ENCODE measurements around the gene ARFGAP2.
"Not testable (repeated sequence)": the region's sequence is repeated elsewhere in the genome, so short reads cannot be mapped to it uniquely, and the experiment has no call there.

The ARFGAP2 gene

DNA sequence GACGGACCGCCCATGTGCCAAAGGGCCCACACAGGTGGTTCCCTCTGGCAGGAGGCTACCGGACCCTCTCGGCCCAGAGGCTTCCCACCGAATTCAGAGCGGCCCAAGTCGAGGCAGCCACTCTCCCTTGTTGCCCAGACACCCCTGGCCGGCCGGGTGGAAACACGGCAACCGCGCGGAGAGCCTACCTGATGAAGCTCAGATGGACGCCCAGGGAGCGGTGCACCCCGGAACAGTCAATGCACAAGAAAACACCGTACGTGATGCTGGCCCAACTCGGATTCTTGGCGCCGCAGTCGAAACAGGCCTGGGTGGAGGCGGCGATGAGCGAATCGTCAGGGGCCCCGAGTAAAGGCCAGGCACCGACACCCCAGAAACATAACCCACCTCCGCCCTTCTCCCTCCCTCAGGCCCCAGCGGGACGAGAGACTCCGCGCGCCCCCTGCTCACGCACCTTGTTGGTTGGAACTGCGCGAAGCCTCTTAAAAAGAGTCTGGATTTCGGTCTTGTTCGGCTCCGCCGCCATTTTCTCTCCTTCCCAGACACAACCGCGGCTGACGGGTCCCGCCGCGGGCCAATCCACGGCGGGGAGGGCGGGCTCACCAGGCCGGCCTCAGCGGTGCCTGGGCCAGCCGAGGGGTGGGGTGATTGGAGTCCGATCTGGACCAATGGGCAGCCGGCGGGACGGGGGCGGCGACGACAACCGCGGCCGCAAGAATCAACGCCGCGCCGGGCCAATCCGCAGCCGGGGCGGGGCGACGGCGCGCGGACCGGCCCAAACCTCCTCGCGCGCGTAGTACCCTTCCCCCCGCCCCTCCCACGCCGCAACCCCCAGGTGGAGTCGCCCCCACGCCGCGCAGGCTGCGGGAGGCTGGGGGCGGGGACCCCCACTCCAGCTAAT, at the start of gene ARFGAP2:
ARFGAP2 (minus strand) TSS at position 552 of the 901 bp plus-strand sequence; CDS start at position 526, 26 bp downstream.
- peak; percentile 98 for DNase-seq

DNA sequence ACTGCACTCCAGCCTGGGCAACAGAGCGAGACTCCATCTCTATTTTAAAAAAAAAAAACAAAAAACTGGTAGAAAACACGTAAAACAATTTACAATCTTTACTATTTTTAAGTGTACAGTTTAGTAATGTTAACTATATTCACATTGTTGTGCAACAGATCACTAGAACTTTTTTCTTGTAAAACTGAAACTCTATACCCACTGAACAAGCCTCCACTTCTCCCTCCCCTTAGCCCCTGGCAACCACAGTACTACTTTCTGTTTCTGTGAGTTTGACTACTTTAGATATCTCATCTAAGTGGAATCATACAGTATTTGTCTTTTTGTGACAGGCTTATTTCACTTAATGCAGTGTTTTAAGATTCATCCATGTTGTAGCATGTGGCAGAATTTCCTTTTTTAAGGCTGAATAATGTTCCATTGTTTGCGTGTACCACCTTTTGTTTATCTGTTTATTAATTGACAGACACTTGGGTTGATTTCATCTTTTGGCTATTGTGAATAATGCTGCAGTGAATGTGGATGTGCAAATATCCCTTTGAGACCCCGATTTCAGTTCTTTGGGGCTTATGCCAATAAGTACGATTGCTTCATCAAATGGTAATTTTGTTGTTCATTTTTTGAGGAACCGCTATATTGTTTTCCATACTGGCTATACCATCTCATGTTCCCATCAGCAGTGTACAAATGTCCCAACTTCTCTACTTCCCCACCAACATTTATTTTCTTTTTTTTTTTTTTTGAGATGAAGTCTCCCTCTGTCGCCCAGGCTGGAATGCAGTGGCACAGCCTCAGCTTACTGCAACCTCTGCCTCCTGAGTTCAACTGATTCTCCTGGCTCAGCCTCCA, 49.1 kb upstream of the ARFGAP2 start:
- DNase-seq = no peak

DNA sequence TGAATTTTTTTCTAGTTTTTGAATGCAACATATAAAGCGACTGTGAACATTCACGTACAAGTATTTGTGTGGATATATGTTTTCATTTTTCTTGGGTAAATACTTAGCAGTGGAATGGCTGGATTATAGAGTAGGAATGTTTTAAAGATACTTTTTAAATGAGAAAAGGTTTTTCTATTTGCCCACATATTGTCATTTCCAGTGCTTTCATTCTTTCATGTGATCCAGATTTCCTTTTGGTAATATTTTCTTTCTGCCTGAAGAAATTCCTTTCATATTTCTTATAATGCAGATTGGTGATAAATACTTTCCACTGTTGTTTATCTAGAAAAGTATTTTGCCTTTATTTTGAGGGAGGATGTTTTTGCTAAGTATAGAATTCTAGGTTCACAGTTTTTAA, 46.0 kb upstream of the ARFGAP2 start:
- no peak for DNase-seq

DNA sequence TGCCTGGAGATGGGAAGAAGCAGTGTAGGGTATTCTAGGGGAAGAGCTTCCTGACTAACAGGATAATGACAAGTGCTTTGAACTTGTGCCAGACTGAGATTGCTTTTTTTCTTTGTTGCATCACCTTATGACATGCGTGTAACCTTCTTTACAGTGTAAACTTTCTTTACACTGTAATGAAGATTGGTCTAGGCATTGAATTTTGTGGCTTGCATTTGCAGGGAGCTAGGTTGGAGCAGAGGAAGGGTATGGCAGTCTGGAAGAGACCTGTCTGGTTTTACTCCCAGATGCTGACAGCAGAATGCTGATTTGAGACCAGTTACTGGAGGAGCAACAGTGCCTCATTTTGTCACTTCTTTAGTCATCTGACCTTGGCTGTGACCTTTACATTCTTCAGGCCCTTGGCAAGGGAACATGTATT, 43.7 kb upstream of the ARFGAP2 start:
- DNase-seq = no peak

DNA sequence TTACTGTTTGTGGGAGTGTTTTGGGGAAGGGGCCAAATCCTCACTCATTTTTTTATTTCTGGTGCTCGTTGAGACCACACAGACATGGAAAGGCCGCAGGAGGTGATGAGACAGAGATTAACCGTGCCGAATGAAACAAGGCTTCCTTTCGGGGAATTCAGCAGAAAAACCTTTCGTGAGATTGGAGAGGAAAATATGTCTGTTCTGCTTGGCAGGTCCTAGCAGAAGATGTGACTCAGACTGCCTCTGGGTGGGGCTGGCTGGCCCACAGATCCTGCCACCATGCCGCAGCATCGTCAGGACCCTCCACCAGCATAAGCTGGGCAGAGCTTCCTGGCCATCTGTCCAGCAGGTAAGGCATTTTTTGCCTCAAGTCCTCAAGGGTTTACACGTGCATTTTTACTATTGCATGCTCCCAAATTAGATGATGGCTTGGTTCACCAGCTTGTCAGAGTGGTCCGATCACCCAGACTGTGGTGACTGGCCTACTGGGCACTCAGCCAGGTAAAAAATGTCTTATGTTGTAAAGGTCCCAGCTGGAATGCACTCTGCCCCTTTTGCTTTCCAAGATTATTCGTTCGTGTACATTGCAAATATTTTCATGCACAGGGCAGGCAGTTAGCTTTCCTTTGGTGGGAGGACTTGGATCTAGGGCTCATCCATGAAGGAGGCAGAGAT, 39.6 kb upstream of the ARFGAP2 start:
- DNase-seq = no peak

DNA sequence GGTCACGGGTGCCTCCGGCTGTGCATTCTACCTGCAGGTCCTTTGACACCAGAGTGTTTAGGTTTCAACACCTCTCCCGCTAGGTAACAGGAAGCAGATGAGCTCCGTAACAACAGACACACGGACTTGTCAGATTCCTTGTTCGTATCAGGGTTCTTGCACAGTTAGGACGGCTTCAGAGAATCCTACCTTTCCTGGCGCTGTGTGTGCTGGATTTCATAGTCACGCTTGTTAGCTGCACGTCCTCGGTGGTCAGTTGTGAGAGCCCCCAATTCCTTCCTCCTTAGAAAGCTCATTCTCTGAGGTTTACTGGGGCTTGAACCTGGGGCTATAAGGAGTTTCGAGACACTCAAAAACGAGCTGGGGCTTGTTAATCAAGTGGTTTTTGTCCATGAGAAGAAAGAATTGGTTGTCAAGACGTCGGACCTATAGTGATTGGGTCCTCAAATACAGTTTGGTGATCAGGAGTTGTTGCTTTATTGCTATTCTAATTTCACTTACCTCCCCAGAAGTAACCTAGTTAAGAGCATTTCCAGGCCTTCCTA, 38.8 kb upstream of the ARFGAP2 start:
- DNase-seq = peak; percentile 47

DNA sequence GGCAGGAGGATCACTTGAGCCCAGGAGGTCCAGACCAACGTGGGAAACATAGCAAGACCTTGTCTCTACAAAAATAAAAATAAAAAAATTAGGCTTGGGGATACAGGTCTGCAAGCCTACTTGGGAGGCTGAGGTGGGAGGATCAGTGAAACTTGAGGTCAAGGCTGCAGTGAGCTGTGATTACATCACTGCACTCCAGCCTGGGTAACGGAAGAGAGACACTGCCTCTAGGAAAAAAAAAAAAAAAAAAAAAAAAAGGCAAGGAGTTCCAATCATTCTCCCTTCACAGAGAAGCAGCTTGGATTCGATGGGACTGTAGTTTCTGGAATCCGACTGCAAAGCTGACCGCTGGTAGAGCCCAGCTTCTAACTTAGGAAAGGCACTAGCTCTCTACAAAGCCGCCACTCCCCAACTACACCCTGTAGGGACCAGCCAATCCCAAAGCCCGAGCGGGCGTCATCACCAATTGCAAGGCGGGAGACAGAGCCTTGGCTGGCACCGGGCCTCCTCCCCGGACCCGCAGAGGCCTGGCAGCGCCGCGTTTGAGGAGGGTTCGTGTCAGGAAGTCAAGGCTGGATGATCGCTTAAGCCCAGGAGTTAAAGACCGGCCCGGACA, 37.4 kb upstream of the ARFGAP2 start:
- DNase-seq = peak; percentile 95

DNA sequence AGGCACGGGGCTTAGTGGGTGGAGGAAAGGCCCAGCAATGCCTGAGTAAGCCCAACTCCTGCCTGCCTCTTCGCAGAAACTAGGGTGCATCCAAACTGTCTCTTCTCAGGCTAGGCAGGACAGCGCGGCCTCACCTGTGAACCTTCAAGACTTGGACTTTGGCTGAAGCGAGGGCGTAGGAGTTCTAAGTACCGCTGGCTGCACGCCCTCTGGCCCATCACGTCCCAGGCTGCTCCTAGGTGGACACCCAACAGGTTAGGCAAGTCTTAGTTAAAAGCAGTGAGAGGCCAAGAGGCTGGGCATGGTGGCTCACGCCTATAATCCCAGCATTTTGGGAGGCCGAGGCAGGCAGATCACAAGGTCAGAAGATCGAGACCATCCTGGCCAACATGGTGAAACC, 36.3 kb upstream of the ARFGAP2 start:
- no peak for DNase-seq

DNA sequence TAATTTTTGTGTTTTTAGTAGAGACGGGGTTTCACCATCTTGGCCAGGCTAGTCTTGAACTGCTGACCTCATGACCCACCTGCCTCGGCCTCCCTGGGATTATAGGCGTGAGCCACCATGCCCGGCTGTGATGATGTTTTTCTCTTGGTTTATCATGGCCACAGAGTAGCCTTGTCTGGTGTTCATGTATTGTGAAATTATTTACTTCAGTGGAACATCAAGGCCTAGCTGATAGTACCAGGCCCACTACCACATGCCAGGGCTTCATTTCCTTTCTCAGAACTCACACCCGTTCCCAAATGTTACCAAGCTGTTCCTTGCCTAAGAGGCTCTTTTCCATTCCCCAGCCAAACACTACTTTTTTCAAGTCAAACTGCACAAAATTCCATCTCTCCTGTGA, 31.9 kb upstream of the ARFGAP2 start:
- DNase-seq = no peak

DNA sequence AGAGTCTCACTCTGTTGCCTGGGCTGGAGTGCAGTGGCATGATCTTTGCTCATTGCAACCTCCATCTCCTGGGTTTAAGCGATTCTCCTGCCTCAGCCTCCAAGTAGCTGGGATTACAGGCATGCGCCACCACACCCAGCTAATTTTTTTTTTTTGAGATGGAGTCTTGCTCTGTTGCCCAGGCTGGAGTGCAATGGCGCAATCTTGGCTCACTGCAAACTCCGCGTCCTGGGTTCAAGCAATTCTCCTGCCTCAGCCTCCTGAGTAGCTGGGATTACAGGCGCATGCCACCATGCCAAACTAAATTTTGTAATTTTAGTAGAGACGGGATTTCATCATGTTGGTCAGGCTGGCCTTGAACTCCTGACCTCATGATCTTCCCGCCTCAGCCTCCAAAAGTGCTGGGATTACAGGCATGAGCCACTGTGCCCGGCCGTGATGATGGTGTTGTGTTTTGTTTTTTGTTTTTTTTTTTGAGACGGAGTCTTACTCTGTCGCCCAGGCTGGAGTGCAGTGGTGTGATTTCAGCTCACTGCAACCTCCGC, 31.4 kb upstream of the ARFGAP2 start:
- not testable (repeated sequence) for DNase-seq

DNA sequence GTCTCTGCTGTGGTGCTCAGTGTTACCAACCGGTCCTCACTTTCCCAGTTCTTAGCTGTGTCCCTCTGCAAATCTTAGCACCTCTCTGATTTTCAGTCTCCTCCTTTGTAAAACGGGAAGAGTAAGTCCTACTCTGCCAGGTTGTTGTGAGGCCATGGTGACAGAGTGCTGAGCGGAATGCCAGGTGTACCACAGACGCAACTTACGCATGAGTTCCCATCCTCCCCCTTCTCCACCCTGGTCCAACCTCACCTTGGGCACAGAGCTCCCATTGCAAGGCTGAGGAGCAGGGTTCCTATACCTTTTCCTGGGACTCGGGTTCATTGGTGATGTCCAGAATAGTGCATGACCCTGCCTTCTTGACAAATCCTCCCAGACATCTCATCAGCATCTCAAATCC, 30.8 kb upstream of the ARFGAP2 start:
- no peak for DNase-seq

DNA sequence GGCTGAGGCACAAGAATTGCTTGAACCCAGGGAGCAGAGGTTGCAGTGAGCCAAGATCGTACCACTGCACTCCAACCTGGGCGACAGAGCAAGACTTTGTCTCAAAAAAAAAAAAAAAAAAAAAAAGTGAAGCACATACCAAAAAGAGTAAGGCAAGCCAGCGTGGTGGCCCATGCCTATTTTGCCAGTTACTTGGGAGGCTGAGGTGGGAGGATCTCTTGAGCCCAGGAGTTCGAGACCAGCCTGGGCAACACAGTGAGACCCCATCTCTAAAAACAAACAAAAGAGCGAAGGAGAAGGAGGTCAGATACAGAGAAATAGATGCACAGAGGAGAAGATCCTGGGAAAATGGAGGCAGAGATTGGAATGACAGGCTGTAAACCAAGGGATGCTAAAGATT, 29.9 kb upstream of the ARFGAP2 start:
- not testable (repeated sequence) for DNase-seq

DNA sequence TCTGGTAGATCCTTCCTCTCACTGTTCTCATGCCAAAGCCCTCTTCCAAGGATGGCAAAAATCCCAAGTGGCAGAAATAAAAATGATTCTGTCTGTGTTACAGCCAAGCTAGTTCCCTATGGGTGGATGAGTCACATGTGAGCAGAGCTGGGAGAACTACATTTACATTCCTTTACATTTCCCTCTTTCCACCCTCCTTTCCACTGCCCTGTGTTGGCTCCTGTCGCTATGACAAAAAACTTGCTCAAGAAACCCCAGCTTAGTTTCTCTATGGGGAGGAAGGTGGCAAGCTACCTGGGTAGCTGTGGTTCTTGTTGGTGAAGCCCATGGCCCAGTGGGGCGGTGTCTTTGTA, 27.9 kb upstream of the ARFGAP2 start:
- no peak for DNase-seq

DNA sequence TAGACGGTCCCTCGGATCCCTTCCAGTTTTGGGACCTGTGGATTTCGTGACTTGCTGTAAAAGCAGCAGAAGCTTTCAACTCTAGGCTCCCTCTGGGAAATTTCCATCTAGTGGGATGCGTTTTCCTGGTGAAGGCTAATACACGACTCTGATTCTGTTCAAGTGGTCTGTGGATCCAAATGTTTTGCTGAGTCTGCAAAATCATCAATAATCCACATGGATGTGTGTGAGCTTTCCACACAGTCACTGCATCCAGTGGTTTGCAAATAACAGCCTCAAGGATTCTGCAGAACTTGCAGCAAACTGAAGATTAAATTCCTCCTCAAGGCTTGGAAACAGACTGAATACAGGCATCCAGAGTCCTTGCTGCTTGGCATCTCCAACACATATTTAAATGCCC, 25.9 kb upstream of the ARFGAP2 start:
- no peak for DNase-seq

DNA sequence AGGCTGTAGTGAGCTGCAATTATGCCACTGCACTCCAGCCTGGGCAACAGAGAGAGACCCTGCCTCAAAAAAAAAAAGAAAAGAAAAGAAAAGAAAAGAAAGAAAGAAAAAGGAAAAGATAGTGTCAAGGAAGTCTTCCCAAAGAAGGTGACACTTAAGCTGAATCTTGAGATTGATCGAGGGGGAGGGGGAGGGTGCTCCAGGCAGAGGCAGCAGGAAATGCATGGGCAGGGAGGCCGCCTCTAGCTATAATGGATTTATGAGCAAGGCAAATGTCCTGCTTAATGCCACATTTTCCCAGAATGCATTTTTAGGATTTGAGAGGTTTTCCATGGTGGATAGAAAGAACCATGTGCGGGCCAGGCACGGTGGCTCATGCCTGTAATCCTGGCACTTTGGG, 24.3 kb upstream of the ARFGAP2 start:
- DNase-seq = no peak

DNA sequence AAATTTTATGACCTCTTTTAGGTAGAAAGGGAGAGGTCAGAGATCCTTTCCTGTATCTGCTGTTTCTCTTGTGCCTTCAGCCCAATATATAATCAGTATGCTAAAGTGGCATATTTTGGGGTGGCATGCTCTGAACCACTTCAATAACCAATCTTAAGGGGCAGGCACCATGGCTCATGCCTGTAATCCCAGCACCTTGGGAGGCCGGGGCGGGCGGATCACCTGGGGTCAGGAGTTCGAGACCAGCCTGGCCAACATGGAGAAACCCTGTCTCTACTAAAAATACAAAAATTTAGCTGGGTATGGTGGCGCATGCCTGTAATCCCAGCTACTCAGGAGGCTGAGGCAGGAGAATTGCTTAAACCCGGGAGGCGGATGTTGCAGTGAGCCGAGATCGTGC, 21.5 kb upstream of the ARFGAP2 start:
- DNase-seq = not testable (repeated sequence)

DNA sequence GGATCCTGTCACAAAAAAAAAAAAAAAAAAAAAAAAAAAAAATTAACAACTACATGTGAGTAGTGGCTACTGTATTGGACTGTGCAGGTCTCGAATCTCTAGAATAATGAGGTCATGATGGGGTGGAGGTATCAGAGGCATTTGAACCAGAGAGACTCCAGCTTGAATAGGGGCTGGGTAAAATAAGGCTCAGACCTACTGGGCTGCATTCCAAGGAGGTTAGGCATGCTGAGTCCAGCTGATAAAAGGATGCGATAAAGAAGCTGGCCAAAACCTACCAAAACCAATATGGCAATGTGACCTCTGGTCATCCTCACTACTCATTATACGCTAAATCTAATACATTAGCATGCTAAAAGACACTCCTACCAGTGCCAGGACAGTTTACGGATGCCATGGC, 15.4 kb upstream of the ARFGAP2 start:
- no peak for DNase-seq

DNA sequence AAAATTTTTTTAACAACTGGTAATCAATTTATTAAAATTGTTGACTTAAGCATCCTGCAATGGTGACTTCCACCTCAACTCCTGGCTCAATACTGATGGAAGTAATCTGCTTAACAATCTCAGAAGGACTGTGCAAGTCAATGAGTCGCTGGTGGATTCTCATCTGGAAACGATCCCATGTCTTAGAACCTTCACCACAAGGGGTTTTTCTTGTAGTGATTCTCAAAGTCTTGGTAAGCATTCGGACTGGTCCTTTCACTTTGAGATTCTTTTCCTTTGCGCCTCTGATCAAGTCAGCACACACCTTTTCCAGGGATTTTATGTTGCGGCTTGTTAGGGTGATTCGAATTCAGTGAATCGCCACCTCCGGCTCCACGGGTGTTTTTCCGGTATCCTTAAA, 14.5 kb upstream of the ARFGAP2 start:
- not testable (repeated sequence) for DNase-seq

DNA sequence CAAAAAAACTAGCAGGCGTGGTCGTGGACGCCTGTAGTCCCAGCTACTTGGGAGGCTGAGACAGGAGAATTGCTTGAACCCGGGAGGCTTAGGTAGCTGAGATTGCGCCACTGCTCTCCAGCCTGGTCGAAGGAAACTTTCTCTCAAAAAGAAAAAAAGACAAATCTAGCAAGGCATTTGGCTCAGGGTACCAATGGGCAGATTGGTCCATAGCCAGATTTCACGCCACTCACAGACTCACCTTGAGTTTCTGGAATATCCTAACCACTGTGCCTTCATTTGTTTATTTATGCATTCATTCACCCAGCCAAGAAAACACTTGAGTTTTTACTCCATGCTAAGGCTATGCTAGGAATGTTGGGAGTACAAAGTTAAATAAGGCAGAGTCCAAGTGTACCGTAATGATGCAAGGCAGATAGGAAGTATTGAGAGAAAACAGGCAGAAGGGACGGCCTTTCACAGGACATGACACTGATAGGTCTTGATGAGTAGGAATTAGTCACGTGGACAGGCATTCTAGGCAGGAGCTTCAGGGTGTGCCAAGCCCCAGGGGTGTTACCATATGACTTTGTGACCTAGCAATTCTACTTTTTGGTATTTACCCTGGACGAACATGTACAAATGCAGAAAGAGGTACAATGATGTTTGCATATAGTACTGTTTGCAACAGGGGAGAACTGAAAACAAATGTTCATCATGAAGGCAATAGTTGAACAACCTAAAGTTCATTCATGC, 12.6 kb upstream of the ARFGAP2 start:
- no peak for DNase-seq

DNA sequence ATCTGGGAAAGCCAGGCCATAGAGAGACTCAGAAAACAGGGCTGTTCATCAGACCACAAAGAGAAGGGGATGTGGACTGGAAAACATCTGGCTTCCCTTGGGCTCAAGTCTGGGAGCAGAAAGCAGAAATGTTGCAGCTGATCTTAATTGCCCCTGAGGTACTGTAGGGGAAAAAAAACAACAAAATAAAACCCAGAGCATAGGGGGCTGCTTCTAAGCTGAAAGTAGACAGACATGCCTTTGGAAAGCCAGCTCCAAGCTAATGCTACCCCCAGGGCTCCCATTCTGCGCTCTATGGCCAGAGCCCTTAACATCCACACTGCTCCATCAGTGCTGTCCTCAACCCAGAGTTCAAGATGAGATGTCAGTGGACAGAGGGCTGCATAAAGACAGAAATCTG, 11.6 kb upstream of the ARFGAP2 start:
- no peak for DNase-seq

DNA sequence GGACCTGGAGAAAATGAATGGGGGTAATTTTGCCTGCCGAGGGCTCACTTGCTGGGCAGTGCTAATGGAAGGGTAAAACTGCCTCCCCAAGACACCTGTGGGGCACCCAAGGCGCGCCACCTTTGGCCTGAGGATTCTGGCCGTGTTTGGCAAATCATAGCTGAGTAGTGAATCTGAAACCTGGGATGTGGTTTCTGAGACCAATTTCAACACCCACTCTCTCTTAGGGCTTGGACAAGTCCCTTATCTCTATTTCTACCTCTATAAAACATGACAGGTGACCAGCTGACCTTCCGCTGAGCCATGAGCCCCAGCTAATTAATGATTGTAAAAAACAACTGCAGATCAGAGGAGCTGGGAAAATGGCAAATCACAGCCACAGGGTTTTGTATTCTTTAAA, 11.0 kb upstream of the ARFGAP2 start:
- no peak for DNase-seq
